Nephron (organoid): ENCODE data around the gene RBSN.

Experiments used
- H3K27ac Mint-ChIP-seq, 3 experiments: 2 replicates each; pipeline ENCODE4 v1.8.0; 2020; ENCODE audit warnings: mixed read lengths in 3 of 3, mild to moderate bottlenecking in 2 of 3, moderate library complexity in 1 of 3
- H3K27me3 Mint-ChIP-seq: 2 replicates; pipeline ENCODE4 v1.8.0; 2021; ENCODE audit warnings: low read depth, mild to moderate bottlenecking, moderate library complexity, mixed read lengths
- H3K36me3 Mint-ChIP-seq: 2 replicates; pipeline ENCODE4 v1.8.0; 2020; ENCODE audit warnings: low read depth, mixed read lengths
- H3K4me1 Mint-ChIP-seq: 2 replicates; pipeline ENCODE4 v1.8.0; 2020; ENCODE audit warnings: mixed read lengths
- H3K4me3 Mint-ChIP-seq, 3 experiments: 2 replicates each; pipeline ENCODE4 v1.8.0; 2020; ENCODE audit warnings: mild to moderate bottlenecking in 3 of 3, mixed read lengths in 3 of 3, moderate library complexity in 2 of 3
- H3K9me3 Mint-ChIP-seq: 2 replicates; pipeline ENCODE4 v1.8.0; 2020; ENCODE audit warnings: mixed read lengths
- TF ChIP-seq, protein P1 (sequence below), 3 experiments: fragments of 200-600 bp; sonication (generic); IDR thresholded peaks; one replicate each; pipeline ENCODE4 v1.5.0; 2021; ENCODE audit warnings: antibody characterized with exemption in 3 of 3; ENCODE audit not compliant: unreplicated experiment in 3 of 3

Gene RBSN

DNA sequence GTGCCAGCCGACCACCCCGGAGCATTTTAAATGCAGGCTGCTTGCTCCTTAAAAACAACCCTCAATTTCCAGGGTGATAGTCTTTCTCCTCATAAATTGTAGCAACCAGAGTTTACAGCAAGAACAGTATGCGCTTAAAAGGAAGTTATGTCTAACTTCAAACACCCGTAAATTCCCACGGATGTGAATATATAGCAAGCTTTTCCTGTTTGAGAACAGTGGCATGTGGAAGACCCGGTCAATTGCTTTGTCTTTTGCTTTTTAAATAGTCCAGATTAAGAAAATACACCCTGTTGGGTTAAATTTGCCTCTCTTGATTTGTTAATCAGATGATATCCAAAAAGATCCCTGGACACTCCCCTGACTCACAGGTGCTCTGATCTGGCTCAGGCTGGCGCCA is 54.6 kb downstream of the RBSN start:
- TF ChIP-seq, protein P1, sequence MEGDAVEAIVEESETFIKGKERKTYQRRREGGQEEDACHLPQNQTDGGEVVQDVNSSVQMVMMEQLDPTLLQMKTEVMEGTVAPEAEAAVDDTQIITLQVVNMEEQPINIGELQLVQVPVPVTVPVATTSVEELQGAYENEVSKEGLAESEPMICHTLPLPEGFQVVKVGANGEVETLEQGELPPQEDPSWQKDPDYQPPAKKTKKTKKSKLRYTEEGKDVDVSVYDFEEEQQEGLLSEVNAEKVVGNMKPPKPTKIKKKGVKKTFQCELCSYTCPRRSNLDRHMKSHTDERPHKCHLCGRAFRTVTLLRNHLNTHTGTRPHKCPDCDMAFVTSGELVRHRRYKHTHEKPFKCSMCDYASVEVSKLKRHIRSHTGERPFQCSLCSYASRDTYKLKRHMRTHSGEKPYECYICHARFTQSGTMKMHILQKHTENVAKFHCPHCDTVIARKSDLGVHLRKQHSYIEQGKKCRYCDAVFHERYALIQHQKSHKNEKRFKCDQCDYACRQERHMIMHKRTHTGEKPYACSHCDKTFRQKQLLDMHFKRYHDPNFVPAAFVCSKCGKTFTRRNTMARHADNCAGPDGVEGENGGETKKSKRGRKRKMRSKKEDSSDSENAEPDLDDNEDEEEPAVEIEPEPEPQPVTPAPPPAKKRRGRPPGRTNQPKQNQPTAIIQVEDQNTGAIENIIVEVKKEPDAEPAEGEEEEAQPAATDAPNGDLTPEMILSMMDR (IDR thresholded peaks at IDR 0.05; ENCODE audit: unreplicated experiment in 3 of 3) = no peak
- Mint-ChIP-seq H3K4me3 (no peak overlapping the region), H3K27ac (peak overlapping the region in 2 of 3 experiments; percentile 70 to 87), H3K4me1 (peaks cover 17% of the 10 kb centered on the region), H3K36me3 (peaks cover 66% of the 10 kb centered on the region), H3K27me3 (no peaks in the 10 kb centered on the region), H3K9me3 (no peaks in the 10 kb centered on the region)

DNA sequence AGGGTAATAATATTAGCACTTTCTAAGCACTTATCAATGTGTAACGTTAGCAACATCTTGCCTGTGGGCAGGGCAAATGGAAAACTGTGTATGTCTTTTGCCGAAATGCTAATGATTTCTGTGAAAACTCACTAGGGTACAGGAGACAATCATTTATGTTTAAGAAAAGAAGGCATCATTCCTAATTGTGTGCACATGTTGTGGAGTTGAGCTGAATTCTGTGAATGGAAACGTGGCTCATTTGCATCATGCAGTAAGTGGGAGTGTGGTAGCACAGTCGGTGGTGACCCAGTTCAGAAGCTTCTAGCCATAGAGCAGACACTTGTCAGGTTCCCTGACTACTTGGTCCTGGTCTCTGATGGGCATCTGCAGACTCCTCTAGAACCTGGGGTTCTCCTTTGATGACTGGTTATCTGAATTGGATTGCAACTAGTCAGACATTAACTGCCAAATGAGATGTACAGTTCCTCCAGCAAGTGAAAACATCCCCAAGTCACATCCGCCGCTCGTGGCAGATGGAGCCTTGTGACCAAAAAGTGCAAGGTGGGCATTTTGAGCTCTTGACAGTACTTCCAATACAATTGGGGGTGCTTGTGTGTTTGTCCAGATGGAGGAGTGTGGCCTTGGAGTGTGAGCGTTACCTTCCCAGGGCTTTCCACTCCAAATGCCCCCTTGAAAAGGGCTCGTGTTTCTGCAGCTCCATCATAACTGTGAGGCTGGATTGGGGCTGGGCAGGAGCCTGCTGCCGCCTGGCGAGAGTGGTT is 55.4 kb downstream of the RBSN start:
- Mint-ChIP-seq H3K4me1 (peaks cover 17% of the 10 kb centered on the region), H3K27ac (peak overlapping the region in 2 of 3 experiments; percentile 71 to 80), H3K27me3 (no peaks in the 10 kb centered on the region), H3K36me3 (peaks cover 71% of the 10 kb centered on the region), H3K9me3 (no peaks in the 10 kb centered on the region), H3K4me3 (no peak overlapping the region)
- TF ChIP-seq, protein P1 (IDR thresholded peaks at IDR 0.05; ENCODE audit: unreplicated experiment in 3 of 3) = no peak

DNA sequence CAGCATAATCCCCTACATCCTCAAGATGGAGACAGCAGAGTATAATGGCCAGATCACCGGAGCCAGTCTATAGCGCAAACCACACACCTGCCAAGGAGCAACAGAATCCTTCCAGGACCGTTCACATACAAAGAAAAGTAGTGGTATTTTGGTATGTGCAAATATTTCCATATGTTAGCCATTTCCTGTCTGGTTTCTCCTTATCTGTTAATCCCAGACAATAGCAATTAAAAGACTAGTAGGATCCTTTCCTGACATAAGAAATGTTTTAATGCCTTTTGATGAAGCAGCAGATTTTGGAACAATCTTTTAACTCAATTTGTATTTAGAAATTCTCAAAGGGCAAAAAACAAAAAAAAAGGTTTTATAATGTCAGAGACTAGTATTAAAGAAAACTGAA is 56.0 kb downstream of the RBSN start:
- Mint-ChIP-seq H3K27ac (peak overlapping the region; percentile 18 to 80 (median 71)), H3K27me3 (no peaks in the 10 kb centered on the region), H3K36me3 (peaks cover 73% of the 10 kb centered on the region), H3K9me3 (no peaks in the 10 kb centered on the region), H3K4me3 (no peak overlapping the region), H3K4me1 (peaks cover 17% of the 10 kb centered on the region)
- TF ChIP-seq, protein P1 (IDR thresholded peaks at IDR 0.05; ENCODE audit: unreplicated experiment in 3 of 3) = no peak

DNA sequence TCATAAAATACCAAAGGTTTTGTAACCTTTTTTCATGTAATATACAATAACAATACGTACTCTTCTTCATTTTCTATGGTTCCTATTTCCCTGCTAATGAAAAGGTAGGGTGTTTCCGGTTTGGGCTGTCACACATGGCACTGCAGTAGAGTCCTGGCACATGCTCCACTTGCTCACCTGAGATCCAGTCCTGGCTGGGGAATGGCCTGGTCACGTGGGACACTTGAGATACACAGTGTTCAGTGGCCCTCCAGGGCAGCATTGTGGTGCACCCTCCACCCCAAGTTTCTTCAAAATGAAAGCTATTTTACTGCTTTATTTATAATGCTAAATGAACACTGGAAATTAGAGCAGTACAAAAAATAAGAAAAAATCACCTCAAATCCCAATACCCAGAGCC is 57.0 kb downstream of the RBSN start:
- Mint-ChIP-seq H3K27ac (peak overlapping the region in 1 of 3 experiments; percentile 80), H3K36me3 (peaks cover 77% of the 10 kb centered on the region), H3K4me3 (no peak overlapping the region)

DNA sequence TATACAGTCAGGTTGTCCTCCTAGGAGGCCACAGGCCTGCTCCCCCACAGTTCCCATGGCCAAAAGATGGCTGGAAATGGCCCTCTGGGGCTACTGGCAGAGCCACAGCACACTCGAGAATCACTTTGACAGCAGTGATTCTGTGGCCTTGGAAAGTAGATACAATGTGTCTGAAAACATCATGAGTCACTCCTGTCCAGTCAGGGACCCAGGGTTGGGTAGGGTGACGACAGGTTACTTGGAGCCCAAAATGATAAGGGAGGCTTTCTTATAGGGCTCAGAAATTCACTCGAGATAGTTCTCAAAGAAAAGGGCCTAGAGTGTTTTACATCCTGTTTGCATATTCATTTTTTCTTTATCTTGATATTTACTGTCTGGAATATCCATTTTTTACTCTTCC is 58.1 kb downstream of the RBSN start:
- peaks cover 69% of the 10 kb centered on the region for H3K36me3 Mint-ChIP-seq
- no peaks in the 10 kb centered on the region for H3K9me3 Mint-ChIP-seq
- H3K27ac Mint-ChIP-seq = no peak overlapping the region
- no peak overlapping the region for H3K4me3 Mint-ChIP-seq
- TF ChIP-seq, protein P1 (IDR thresholded peaks at IDR 0.05; ENCODE audit: unreplicated experiment in 3 of 3) = no peak
- no peaks in the 10 kb centered on the region for H3K27me3 Mint-ChIP-seq
- peaks cover 17% of the 10 kb centered on the region for H3K4me1 Mint-ChIP-seq

More for the DNA sequence above, 57.0 kb downstream of the RBSN start:
- Mint-ChIP-seq H3K4me1 (peaks cover 17% of the 10 kb centered on the region), H3K27me3 (no peaks in the 10 kb centered on the region), H3K9me3 (no peaks in the 10 kb centered on the region)
- TF ChIP-seq, protein P1 (IDR thresholded peaks at IDR 0.05; ENCODE audit: unreplicated experiment in 3 of 3) = no peak

DNA sequence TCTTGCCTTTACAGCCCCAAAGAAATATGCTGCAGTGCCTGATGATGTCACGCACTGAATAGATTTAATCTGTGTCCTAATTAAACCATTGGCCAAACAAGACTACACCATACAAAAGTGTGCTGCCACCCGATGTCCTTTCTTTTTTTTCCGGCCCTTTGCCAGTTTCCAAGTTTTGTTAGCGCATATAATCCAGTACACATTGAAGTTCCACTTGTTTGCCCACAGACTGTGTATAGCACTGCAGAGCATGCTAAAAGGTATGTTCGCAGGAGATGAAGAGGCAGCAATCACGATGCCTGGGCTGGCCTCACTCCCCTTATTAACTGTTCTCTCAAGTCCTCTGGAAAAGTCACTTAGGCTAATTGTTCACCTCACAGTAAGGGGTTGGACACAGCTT is 60.6 kb downstream of the RBSN start:
- Mint-ChIP-seq H3K27me3 (no peaks in the 10 kb centered on the region), H3K9me3 (no peaks in the 10 kb centered on the region), H3K4me3 (no peak overlapping the region), H3K36me3 (peaks cover 62% of the 10 kb centered on the region), H3K4me1 (peaks cover 11% of the 10 kb centered on the region), H3K27ac (no peak overlapping the region)
- TF ChIP-seq, protein P1 (IDR thresholded peaks at IDR 0.05; ENCODE audit: unreplicated experiment in 3 of 3) = no peak
